ENCODE data around the gene LMNTD2.

The LMNTD2 gene

DNA sequence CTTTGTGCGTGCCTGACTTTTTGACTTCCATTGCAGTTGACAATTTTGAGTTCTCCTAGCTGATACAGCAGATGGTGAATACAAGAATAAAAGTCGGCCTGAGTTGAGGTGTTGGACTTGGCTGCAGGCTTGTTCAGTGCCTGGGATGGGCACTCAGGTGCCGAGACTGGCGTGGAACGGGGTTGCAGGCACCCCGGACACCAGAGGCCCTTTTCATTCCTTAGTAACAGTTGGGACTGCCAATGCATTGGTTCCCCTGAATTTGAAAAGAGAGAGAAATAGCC is 17.0 kb upstream of the LMNTD2 start:
- peaks cover 10 to 13% (median 12%) of the 10 kb centered on the region in 3 donors for H3K36me3 ChIP-seq
- no peaks in the 10 kb centered on the region for H3K9me3 ChIP-seq
- peak overlapping the region; percentile 78 to 89 for H3K4me3 ChIP-seq
- intact Hi-C loops (cut with DNase I; ENCODE audit: low total_unique reads): loop anchor here (5.0 to 10.0 kb wide), 2 partner anchors 35 to 227 kb away; partner anchors contain the start of genes PIDD1 and RPLP2
- no peaks in the 10 kb centered on the region for H3K27me3 ChIP-seq
- H3K27ac ChIP-seq: peak overlapping the region in 1 of 2 donors; percentile 83
- H3K4me1 ChIP-seq: peaks cover 0 to 53% (median 44%) of the 10 kb centered on the region in 4 donors
- no peak for DNase-seq
- TF ChIP-seq, protein P1, sequence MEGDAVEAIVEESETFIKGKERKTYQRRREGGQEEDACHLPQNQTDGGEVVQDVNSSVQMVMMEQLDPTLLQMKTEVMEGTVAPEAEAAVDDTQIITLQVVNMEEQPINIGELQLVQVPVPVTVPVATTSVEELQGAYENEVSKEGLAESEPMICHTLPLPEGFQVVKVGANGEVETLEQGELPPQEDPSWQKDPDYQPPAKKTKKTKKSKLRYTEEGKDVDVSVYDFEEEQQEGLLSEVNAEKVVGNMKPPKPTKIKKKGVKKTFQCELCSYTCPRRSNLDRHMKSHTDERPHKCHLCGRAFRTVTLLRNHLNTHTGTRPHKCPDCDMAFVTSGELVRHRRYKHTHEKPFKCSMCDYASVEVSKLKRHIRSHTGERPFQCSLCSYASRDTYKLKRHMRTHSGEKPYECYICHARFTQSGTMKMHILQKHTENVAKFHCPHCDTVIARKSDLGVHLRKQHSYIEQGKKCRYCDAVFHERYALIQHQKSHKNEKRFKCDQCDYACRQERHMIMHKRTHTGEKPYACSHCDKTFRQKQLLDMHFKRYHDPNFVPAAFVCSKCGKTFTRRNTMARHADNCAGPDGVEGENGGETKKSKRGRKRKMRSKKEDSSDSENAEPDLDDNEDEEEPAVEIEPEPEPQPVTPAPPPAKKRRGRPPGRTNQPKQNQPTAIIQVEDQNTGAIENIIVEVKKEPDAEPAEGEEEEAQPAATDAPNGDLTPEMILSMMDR (IDR thresholded peaks at IDR 0.05): no peak

DNA sequence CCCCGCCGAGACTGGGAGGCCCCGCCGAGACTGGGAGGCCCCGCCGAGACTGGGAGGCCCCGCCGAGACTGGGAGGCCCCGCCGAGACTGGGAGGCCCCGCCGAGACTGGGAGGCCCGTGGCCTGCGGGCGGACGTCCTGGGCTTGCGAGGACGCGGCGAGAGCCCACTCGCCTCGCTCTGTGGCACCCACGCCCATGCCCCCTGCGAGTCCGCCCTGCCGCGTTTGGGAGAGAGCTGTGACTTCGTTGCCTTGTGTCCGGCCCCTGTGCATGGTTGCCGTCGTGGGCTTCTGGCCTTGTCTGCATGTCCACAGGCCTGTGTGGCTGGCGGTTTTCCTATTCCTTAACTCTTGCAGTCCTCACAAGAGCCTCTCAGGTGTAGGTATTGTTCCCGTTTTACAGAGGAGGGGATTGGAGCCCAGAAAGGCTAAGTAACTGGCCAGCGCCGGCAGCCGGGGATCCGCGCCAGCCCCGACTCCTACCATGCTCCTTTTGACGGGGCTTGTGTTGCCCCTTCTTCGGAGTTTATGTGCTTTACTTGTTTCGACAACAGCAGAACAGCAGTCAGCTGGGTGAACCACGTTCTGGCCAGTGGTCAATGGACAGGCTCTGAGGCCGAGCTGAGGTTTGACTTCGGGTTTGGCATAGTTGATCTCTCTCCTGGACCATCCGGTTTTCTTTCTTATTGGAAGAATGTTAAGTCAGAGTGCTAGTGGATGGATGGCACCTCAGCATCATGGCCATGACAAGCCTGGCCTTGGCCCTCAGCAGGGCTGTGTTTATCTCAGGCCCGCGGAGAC is 16.5 kb upstream of the LMNTD2 start:
- no peak for DNase-seq
- H3K27ac ChIP-seq: peak overlapping the region; percentile 83 to 87
- H3K4me3 ChIP-seq: peak overlapping the region; percentile 78 to 89

GRCh38 chr11:575996-576768 is 15.6 kb upstream of the LMNTD2 start, which contains the start of gene PHRF1:
Gene PHRF1 (plus strand): TSS chr11:576470. CDS start chr11:581513, 5,043 bp downstream.
- TF ChIP-seq, protein P1 (IDR thresholded peaks at IDR 0.05): peak in 1 of 2 experiments; percentile 31
- Histone ChIP-seq H3K4me3 (peak within 1 kb of the TSS; percentile 78 to 89), H3K4me1 (peaks cover 0 to 50% (median 42%) of the 10 kb centered on the region in 4 donors), H3K9me3 (no peaks in the 10 kb centered on the region), H3K36me3 (no peaks in the 10 kb centered on the region), H3K27me3 (no peaks in the 10 kb centered on the region), H3K27ac (peak within 1 kb of the TSS; percentile 83 to 87)
- intact Hi-C loops (cut with DNase I; ENCODE audit: low total_unique reads): loop anchor here (5.0 to 10.0 kb wide), 2 partner anchors 36 to 229 kb away; partner anchors contain the start of genes PIDD1 and RPLP2
- DNase-seq: peak; percentile 95 to 98

More for the DNA sequence above, 16.5 kb upstream of the LMNTD2 start:
- H3K4me1 ChIP-seq: peaks cover 0 to 53% (median 44%) of the 10 kb centered on the region in 4 donors
- peaks cover 4 to 8% (median 7%) of the 10 kb centered on the region in 3 donors for H3K36me3 ChIP-seq
- intact Hi-C loops (cut with DNase I; ENCODE audit: low total_unique reads): loop anchor here (5.0 to 10.0 kb wide), 2 partner anchors 35 to 228 kb away; partner anchors contain the start of genes PIDD1 and RPLP2
- no peaks in the 10 kb centered on the region for H3K27me3 ChIP-seq
- H3K9me3 ChIP-seq: no peaks in the 10 kb centered on the region
- TF ChIP-seq, protein P1 (IDR thresholded peaks at IDR 0.05): no peak

GRCh38 chr11:575313-575995 is 14.9 kb upstream of the LMNTD2 start:
- Histone ChIP-seq H3K36me3 (no peaks in the 10 kb centered on the region), H3K27ac (peak overlapping the region; percentile 70 to 80), H3K27me3 (no peaks in the 10 kb centered on the region), H3K4me1 (peaks cover 0 to 47% (median 42%) of the 10 kb centered on the region in 4 donors), H3K9me3 (no peaks in the 10 kb centered on the region), H3K4me3 (peak overlapping the region; percentile 78 to 89)
- TF ChIP-seq, protein P1 (IDR thresholded peaks at IDR 0.05): no peak
- intact Hi-C loops (cut with DNase I; ENCODE audit: low total_unique reads): loop anchor here (5.0 to 10.0 kb wide), 2 partner anchors 37 to 229 kb away; partner anchors contain the start of genes PIDD1 and RPLP2
- peak in 1 of 2 donors; percentile 45 for DNase-seq

All from tibial artery (tissue), 4 donors.